Neural cell (in vitro differentiated cells): Measurements from ENCODE around the gene LAMA5. TPM values are rescaled to one million over a fixed set of nuclear protein-coding genes. Genes with fewer than 3 reads are reported as not detected.

ENCODE experiments used
- H2AFZ ChIP-seq: fragments of 200-600, 300-800 bp; sonication (generic), shearing (Covaris generic); 2 replicates; pipeline ENCODE4 v1.6.0; 2014; ENCODE audit warnings: low read depth, mild to moderate bottlenecking, antibody characterized with exemption, low read length, moderate library complexity
- H3F3A ChIP-seq: fragments of 200-600 bp; shearing (Covaris generic); 2 replicates; pipeline ENCODE4 v1.6.1; 2016; ENCODE audit warnings: mild to moderate bottlenecking, moderate library complexity, mixed read lengths, antibody characterized with exemption, low read length; ENCODE audit not compliant: insufficient read depth, poor library complexity, severe bottlenecking
- H3K27ac ChIP-seq: fragments of 200-600, 300-800 bp; sonication (generic), shearing (Covaris generic); 2 replicates; pipeline ENCODE4 v1.5.1; 2014; ENCODE audit warnings: mild to moderate bottlenecking, low read length, moderate library complexity
- H3K27me3 ChIP-seq: fragments of 300-800, 200-600 bp; sonication (generic), shearing (Covaris generic); 2 replicates; pipeline ENCODE4 v1.6.0; 2014; ENCODE audit warnings: mild to moderate bottlenecking, low read depth, low read length, moderate library complexity; ENCODE audit not compliant: insufficient read depth
- H3K36me3 ChIP-seq: fragments of 300-800, 200-600 bp; sonication (generic), shearing (Covaris generic); 2 replicates; pipeline ENCODE4 v1.5.1; 2014; ENCODE audit warnings: mild to moderate bottlenecking, antibody characterized with exemption, low read length, moderate library complexity; ENCODE audit not compliant: insufficient read depth
- H3K4me2 ChIP-seq: fragments of 300-800, 200-600 bp; sonication (generic), shearing (Covaris generic); 2 replicates; pipeline ENCODE4 v1.6.0; 2014; ENCODE audit warnings: mild to moderate bottlenecking, low read length
- H3K4me3 ChIP-seq: fragments of 300-800, 200-600 bp; sonication (generic), shearing (Covaris generic); 2 replicates; pipeline ENCODE4 v1.5.1; 2014; ENCODE audit warnings: mild to moderate bottlenecking, low read length, moderate library complexity
- H3K79me2 ChIP-seq: fragments of 200-600 bp; shearing (Covaris generic); replicated peaks from 2 replicates; pipeline ENCODE4 v1.6.0; 2014; ENCODE audit warnings: mild to moderate bottlenecking, low read length, moderate library complexity; ENCODE audit not compliant: insufficient read depth
- H3K9ac ChIP-seq: fragments of 300-800, 200-600 bp; sonication (generic), shearing (Covaris generic); 2 replicates; pipeline ENCODE4 v1.6.1; 2016; ENCODE audit warnings: mild to moderate bottlenecking, low read length, mixed read lengths
- H3K9me2 ChIP-seq: fragments of 200-600 bp; shearing (Covaris generic); 2 replicates; pipeline ENCODE4 v1.6.1; 2016; ENCODE audit warnings: mild to moderate bottlenecking, low read length, mixed read lengths; ENCODE audit not compliant: insufficient read depth
- H3K9me3 ChIP-seq: fragments of 200-600, 300-800 bp; sonication (generic), shearing (Covaris generic); 2 replicates; pipeline ENCODE4 v1.6.1; 2016; ENCODE audit warnings: mild to moderate bottlenecking, mixed run types, low read length, moderate library complexity, mixed read lengths
- H4K20me1 ChIP-seq: fragments of 200-600 bp; shearing (Covaris generic); 2 replicates; pipeline ENCODE4 v1.6.1; 2016; ENCODE audit warnings: mild to moderate bottlenecking, mixed run types; ENCODE audit not compliant: insufficient read depth
- EP300 ChIP-seq: fragments of 450-650 bp; conservative IDR thresholded peaks from 2 replicates; pipeline ENCODE4 v1.6.1; 2014; ENCODE audit warnings: antibody characterized with exemption, mild to moderate bottlenecking, moderate library complexity; ENCODE audit not compliant: poor library complexity, severe bottlenecking
- EZH2 ChIP-seq: fragments of 200-600, 300-800 bp; shearing (Covaris generic), sonication (generic); IDR thresholded peaks from 2 replicates; pipeline ENCODE4 v1.6.1; 2014; ENCODE audit warnings: antibody characterized with exemption, low read length, borderline replicate concordance, mild to moderate bottlenecking; ENCODE audit not compliant: insufficient read depth, poor library complexity, severe bottlenecking
- MXI1 ChIP-seq: fragments of 450-650 bp; conservative IDR thresholded peaks from 2 replicates; pipeline ENCODE4 v1.6.1; 2014; ENCODE audit warnings: antibody characterized with exemption, mild to moderate bottlenecking; ENCODE audit not compliant: poor library complexity, severe bottlenecking
- POLR2AphosphoS5 ChIP-seq: IDR thresholded peaks from 2 replicates; pipeline ENCODE4 v1.6.1; 2012
- RAD21 ChIP-seq: fragments of 450-650 bp; conservative IDR thresholded peaks from 2 replicates; pipeline ENCODE4 v1.6.1; 2014; ENCODE audit warnings: antibody characterized with exemption, mild to moderate bottlenecking, moderate library complexity
- REST ChIP-seq: IDR thresholded peaks from 2 replicates; pipeline ENCODE4 v1.6.1; 2012; ENCODE audit warnings: borderline replicate concordance
- SMC3 ChIP-seq: fragments of 450-650 bp; conservative IDR thresholded peaks from 2 replicates; pipeline ENCODE4 v1.6.1; 2014; ENCODE audit warnings: antibody characterized with exemption, mild to moderate bottlenecking, moderate library complexity; ENCODE audit not compliant: poor library complexity
- TAF1 ChIP-seq: IDR thresholded peaks from 2 replicates; pipeline ENCODE4 v1.6.1; 2012; ENCODE audit warnings: low read depth
- polyA plus RNA-seq: library from polyadenylated mRNA; depleted of rRNA; stranded (reverse); fragments of >200 nt; gene quantifications from 2 replicates; pipeline ENCODE4 v1.2.3, GENCODE V29; 2014
- TF ChIP-seq, protein P1 (sequence below): fragments of 450-650 bp; IDR thresholded peaks from 2 replicates; pipeline ENCODE4 v1.5.1; 2014; ENCODE audit warnings: antibody characterized with exemption, mild to moderate bottlenecking, moderate library complexity; ENCODE audit not compliant: poor library complexity, severe bottlenecking

LAMA5 gene
- polyA plus RNA-seq, 1 donor from 2014 or later = 27.2 TPM

DNA sequence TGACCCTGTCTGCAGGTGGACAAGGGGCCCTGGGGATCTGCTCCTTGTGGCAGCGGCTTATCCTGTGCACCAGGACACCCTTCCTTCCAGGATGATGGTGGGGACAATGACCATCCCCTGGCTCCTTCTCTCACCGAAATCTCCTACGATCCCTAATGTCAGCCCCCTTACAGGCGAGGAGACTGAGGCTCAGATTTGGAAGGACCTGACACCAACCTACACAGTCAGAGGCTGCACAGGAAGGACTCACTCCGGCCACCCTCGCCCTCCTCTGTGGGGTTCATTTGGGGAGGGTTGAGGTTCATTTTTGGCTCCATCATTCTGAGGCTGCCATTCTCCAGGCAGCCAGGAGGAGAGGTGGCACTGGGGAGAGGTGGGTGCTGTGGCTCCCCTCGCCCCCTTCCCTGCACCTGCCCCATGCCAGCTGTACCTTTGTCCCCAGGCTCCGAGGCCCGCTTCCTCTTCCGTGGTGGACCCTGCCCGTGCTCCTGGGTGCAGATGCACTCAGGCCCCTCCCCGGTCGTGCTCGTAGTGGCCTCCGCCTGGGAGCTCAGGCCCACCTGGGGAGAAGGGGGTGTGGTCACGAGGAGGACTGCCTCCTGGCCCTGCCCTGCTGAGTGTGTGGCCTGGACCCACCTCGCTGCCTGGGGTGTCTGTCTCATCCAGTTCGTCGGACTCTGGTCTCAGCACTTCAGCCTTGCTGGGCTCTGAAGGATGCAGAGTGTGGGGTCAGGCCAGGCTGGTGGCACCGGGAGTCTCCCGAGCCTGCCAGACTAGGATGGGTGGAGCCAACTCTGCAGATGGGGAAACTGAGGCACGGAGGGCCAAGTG lies 45.3 kb upstream of the LAMA5 start:
- no peaks in the 10 kb centered on the region for H3K36me3 ChIP-seq
- TF ChIP-seq POLR2AphosphoS5 (no peak), MXI1 (no peak), EZH2 (no peak), TAF1 (no peak), EP300 (no peak), REST (no peak), RAD21 (no peak), SMC3 (no peak)
- TF ChIP-seq, protein P1, sequence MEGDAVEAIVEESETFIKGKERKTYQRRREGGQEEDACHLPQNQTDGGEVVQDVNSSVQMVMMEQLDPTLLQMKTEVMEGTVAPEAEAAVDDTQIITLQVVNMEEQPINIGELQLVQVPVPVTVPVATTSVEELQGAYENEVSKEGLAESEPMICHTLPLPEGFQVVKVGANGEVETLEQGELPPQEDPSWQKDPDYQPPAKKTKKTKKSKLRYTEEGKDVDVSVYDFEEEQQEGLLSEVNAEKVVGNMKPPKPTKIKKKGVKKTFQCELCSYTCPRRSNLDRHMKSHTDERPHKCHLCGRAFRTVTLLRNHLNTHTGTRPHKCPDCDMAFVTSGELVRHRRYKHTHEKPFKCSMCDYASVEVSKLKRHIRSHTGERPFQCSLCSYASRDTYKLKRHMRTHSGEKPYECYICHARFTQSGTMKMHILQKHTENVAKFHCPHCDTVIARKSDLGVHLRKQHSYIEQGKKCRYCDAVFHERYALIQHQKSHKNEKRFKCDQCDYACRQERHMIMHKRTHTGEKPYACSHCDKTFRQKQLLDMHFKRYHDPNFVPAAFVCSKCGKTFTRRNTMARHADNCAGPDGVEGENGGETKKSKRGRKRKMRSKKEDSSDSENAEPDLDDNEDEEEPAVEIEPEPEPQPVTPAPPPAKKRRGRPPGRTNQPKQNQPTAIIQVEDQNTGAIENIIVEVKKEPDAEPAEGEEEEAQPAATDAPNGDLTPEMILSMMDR = no peak
- no peaks in the 10 kb centered on the region for H3K9me3 ChIP-seq

GRCh38 chr20:62411479-62412193 lies 44.5 kb upstream of the LAMA5 start:
- Histone ChIP-seq H4K20me1 (no peaks in the 10 kb centered on the region), H2AFZ (no peak overlapping the region), H3K27ac (no peak overlapping the region), H3K4me2 (no peak overlapping the region), H3K9me2 (no peaks in the 10 kb centered on the region), H3K79me2 (peaks cover under 1% of the 10 kb centered on the region), H3K36me3 (no peaks in the 10 kb centered on the region), H3K27me3 (no peaks in the 10 kb centered on the region), H3K9me3 (no peaks in the 10 kb centered on the region), H3F3A (no peaks in the 10 kb centered on the region), H3K9ac (no peak overlapping the region), H3K4me3 (no peak overlapping the region)
- TF ChIP-seq MXI1 = no peak
- TF ChIP-seq REST = no peak
- TF ChIP-seq EZH2 = no peak
- no peak for TF ChIP-seq POLR2AphosphoS5
- TF ChIP-seq EP300 = no peak
- no peak for TF ChIP-seq SMC3
- TF ChIP-seq TAF1 = no peak
- TF ChIP-seq RAD21 = no peak
- TF ChIP-seq, protein P1 = no peak

More for the DNA sequence above, 45.3 kb upstream of the LAMA5 start:
- Histone ChIP-seq H3K4me2 (no peak overlapping the region), H3K79me2 (no peaks in the 10 kb centered on the region), H3K27ac (no peak overlapping the region), H2AFZ (no peak overlapping the region), H3F3A (no peaks in the 10 kb centered on the region), H4K20me1 (no peaks in the 10 kb centered on the region), H3K27me3 (no peaks in the 10 kb centered on the region), H3K4me3 (no peak overlapping the region), H3K9ac (no peak overlapping the region), H3K9me2 (no peaks in the 10 kb centered on the region)
